Measurements from ENCODE around the gene UPK3BL2.
"Not testable (repeated sequence)": the region's sequence is repeated elsewhere in the genome, so short reads cannot be mapped to it uniquely, and the experiment has no call there.

Gene UPK3BL2

GRCh38 chr7:102493220-102493935, 50.1 kb downstream of the UPK3BL2 start:
- not testable (repeated sequence) for DNase-seq

GRCh38 chr7:102490529-102491075, 52.9 kb downstream of the UPK3BL2 start:
- DNase-seq, result not testable (repeated sequence)
